OCI-LY1 (cell line): Measurements from ENCODE around the gene SLC25A13.

Experiments used
- CTCF ChIP-seq: fragments of 200-600 bp; sonication (generic), shearing (Covaris generic); IDR thresholded peaks from 2 replicates; pipeline ENCODE4 v1.5.1; 2017; ENCODE audit warnings: mild to moderate bottlenecking, antibody characterized with exemption, low read length, moderate library complexity, mixed read lengths
- EZH2 ChIP-seq: fragments of 200-600 bp; sonication (generic), shearing (Covaris generic); IDR thresholded peaks from 2 replicates; pipeline ENCODE4 v1.8.0; 2017; ENCODE audit warnings: borderline replicate concordance, mixed run types, mild to moderate bottlenecking, antibody characterized with exemption, low read length, moderate library complexity, mixed read lengths

GRCh38 chr7:96161897-96162296 is 160.0 kb downstream of the SLC25A13 start:
- TF ChIP-seq CTCF (no peak), EZH2 (no peak)
